AG09319 (cell line): ENCODE results near the gene FASTKD3.

Source experiments
- DNase-seq: peaks from one replicate; pipeline ENCODE4 v3.0.0-alpha.2; 2010; ENCODE audit warnings: low read depth; ENCODE audit errors: extremely low read depth
- CTCF ChIP-seq: IDR thresholded peaks from 2 replicates; pipeline ENCODE4 v1.5.1; 2011; ENCODE audit warnings: low read depth, mild to moderate bottlenecking, inconsistent platforms, low read length, moderate library complexity

FASTKD3 gene

GRCh38 chr5:7816535-7816901 is 52.3 kb downstream of the FASTKD3 start:
- no peak for DNase-seq

GRCh38 chr5:7815892-7816534 is 52.8 kb downstream of the FASTKD3 start:
- DNase-seq = peak; percentile 11
- TF ChIP-seq CTCF = peak; percentile 89

More at GRCh38 chr5:7816535-7816901, 52.3 kb downstream of the FASTKD3 start:
- TF ChIP-seq CTCF = no peak

GRCh38 chr5:7814816-7815215 is 54.0 kb downstream of the FASTKD3 start:
- DNase-seq = no peak
- no peak for TF ChIP-seq CTCF

DNA sequence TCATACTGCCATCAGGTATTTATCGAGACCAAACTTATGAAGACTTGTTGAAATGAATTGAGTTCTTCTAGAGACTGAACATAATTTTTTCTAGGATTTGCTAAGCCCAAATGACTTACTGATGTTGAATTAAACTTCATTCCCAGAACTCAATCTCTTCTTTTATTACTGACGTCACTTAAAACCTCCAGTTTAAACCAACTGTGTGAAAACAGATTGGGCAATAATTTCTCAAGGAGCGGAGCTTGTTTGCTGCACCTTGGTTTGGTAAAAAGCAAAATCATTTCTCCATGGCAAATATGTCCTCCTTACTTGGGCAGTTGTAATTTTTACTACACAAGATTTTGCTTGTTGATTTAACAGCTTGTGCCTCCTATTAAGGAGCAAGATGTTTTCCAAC is 55.3 kb downstream of the FASTKD3 start:
- no peak for TF ChIP-seq CTCF

GRCh38 chr5:7813007-7813406 is 55.8 kb downstream of the FASTKD3 start:
- no peak for TF ChIP-seq CTCF
- no peak for DNase-seq

More for the DNA sequence above, 55.3 kb downstream of the FASTKD3 start:
- no peak for DNase-seq

DNA sequence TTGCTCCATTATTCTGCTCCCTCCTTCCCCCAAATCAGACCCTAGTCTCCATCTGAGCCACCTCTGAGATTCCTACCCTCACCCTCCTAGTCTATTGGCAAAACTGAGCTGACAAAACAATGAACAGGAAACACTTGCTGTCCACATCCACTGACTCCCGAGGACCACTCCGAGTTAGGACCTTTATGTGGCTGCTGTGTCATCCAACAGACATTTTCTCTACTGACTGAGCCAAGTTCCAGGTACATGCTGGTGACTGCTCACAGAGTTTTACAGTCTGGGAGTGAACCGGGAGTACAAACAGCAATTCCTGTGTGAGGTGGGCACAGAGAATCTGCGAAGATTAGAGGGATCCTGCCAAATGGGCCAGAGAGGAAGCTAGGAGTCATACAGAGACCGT is 57.1 kb downstream of the FASTKD3 start:
- TF ChIP-seq CTCF = no peak
- no peak for DNase-seq
